GM12873 (cell line): ENCODE measurements around the gene SERPIND1.

ENCODE experiments used
- TF ChIP-seq, protein P1 (sequence below): IDR thresholded peaks from 2 replicates; pipeline ENCODE4 v1.5.1; 2012; ENCODE audit warnings: low read depth, mild to moderate bottlenecking, moderate library complexity, low read length, control low read depth; ENCODE audit not compliant: insufficient read depth; ENCODE audit errors: missing control alignments

The SERPIND1 gene

GRCh38 chr22:20811171-20811570 is 37.3 kb downstream of the SERPIND1 start:
- TF ChIP-seq, protein P1, sequence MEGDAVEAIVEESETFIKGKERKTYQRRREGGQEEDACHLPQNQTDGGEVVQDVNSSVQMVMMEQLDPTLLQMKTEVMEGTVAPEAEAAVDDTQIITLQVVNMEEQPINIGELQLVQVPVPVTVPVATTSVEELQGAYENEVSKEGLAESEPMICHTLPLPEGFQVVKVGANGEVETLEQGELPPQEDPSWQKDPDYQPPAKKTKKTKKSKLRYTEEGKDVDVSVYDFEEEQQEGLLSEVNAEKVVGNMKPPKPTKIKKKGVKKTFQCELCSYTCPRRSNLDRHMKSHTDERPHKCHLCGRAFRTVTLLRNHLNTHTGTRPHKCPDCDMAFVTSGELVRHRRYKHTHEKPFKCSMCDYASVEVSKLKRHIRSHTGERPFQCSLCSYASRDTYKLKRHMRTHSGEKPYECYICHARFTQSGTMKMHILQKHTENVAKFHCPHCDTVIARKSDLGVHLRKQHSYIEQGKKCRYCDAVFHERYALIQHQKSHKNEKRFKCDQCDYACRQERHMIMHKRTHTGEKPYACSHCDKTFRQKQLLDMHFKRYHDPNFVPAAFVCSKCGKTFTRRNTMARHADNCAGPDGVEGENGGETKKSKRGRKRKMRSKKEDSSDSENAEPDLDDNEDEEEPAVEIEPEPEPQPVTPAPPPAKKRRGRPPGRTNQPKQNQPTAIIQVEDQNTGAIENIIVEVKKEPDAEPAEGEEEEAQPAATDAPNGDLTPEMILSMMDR = no peak

- TF ChIP-seq, protein P1 = no peak
These were observed 38.2 kb downstream of the SERPIND1 start for GRCh38 chr22:20811971-20812660.

- TF ChIP-seq, protein P1 = no peak
These were observed 39.1 kb downstream of the SERPIND1 start for GRCh38 chr22:20813056-20813455.

GRCh38 chr22:20814221-20814808 is 40.4 kb downstream of the SERPIND1 start:
- TF ChIP-seq, protein P1 = no peak

DNA sequence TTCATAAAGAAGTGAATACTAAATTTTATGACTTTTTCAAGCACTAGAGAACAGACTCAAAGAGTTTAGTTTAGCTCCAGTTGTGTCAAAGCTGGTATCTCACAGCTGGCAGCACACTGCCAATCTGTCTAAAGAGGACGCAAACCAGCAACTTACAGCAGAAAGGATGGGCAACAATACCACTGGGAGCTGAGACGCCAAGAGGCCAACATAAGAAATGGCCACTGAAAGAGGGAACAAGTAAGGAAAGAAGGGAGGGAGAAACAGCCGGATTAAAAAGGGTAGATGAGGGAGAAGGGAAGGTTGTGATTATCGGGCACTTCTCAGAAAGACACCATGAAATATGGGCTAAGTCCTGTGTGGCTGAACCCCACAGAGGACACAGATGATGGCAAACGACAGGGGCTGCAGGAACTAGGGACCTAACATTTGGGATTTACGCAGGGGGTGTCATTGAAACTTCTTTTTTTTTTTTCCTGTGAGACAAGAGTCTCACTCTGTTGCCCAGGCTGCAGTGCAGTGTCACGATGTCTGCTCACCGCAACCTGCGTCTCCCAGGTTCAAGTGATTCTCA is 41.7 kb downstream of the SERPIND1 start:
- TF ChIP-seq, protein P1 = no peak

DNA sequence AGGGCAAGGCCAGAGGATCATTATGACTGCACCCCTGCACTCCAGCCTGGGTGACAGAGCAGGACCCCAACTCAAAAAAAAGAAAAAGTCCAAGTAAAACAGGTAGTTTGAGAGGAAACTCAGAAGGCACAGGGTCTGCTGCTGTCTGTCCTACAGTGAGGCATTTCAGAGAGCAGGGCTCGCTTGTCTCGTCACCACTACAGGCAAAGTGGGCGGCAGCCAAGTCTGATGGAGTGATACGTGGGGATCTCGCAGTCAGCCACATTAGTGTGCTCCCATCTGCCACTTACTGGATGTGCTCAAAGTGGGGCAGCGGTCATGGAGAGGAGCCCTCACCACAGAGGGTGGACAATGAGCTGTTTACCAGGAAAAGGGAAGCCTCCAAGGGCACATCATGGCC is 42.6 kb downstream of the SERPIND1 start:
- TF ChIP-seq, protein P1 = no peak

GRCh38 chr22:20818471-20818870 is 44.6 kb downstream of the SERPIND1 start:
- TF ChIP-seq, protein P1 = no peak
